H1 (cell line): Measurements from ENCODE around the gene ZNF639. TPM values are rescaled to one million over a fixed set of nuclear protein-coding genes. Genes with fewer than 3 reads are reported as not detected.

Experiments used
- CTCF ChIA-PET: fragments of 300-600 bp; sonication (Branson Sonifier 250); formaldehyde crosslinking; loops from one replicate; lab custom pipeline; 2021; ENCODE audit not compliant: partially characterized antibody; lab: Charles Lee
- POLR2A ChIA-PET: fragments of 300-600 bp; sonication (Branson Sonifier 250); formaldehyde crosslinking; loops from one replicate; lab custom pipeline; 2021; ENCODE audit warnings: inconsistent platforms; ENCODE audit not compliant: partially characterized antibody; lab: Charles Lee
- DNase-seq, 2 experiments: peaks; one replicate each; pipeline versions ENCODE4 v3.0.0 to v3.0.0-alpha.2; 2010 to 2022; ENCODE audit warnings: low spot score in 2 of 2, low read depth in 1 of 2, mixed read lengths in 1 of 2
- FAIRE-seq: peaks from 2 replicates; lab custom pipeline; 2011; peaks lifted over from hg19 to GRCh38; lab: Jason Lieb, UNC
- H2AFZ ChIP-seq: 2 replicates; pipeline ENCODE4 v1.8.1; 2012; ENCODE audit warnings: low read length, inconsistent platforms
- H2AK5ac ChIP-seq: 2 replicates; pipeline ENCODE4 v1.6.1; 2013; ENCODE audit warnings: low read depth, low read length
- H2BK120ac ChIP-seq: replicated peaks from 2 replicates; pipeline ENCODE3; 2013; ENCODE audit warnings: low read depth, low read length, inconsistent platforms
- H2BK12ac ChIP-seq: 2 replicates; pipeline ENCODE4 v1.6.1; 2013; ENCODE audit warnings: low read depth, low read length
- H2BK15ac ChIP-seq: 2 replicates; pipeline ENCODE4 v1.6.1; 2013; ENCODE audit warnings: low read length
- H2BK20ac ChIP-seq: 2 replicates; pipeline ENCODE4 v1.6.1; 2013; ENCODE audit warnings: low read length
- H2BK5ac ChIP-seq: 2 replicates; pipeline ENCODE4 v1.6.1; 2013; ENCODE audit warnings: low read depth, low read length
- H3K14ac ChIP-seq: 2 replicates; pipeline ENCODE4 v1.6.1; 2013; ENCODE audit warnings: inconsistent platforms; ENCODE audit not compliant: insufficient read length
- H3K18ac ChIP-seq: 2 replicates; pipeline ENCODE4 v1.6.1; 2013; ENCODE audit warnings: low read length; ENCODE audit errors: extremely low read depth
- H3K23ac ChIP-seq: 2 replicates; pipeline ENCODE4 v1.6.1; 2013; ENCODE audit warnings: inconsistent platforms; ENCODE audit not compliant: insufficient read length
- H3K23me2 ChIP-seq: 2 replicates; pipeline ENCODE4 v1.6.1; 2013; ENCODE audit warnings: low read depth, low read length
- H3K27ac ChIP-seq: 2 replicates; pipeline ENCODE4 v1.6.1; 2011; ENCODE audit warnings: low read depth, low read length, inconsistent platforms
- H3K27me3 ChIP-seq, 4 experiments: replicated peaks in 1 of 4; 1 replicate in 1 of 4; 2 replicates in 3 of 4; pipeline versions ENCODE4 v1.6.1 to v1.8.1; 2011 to 2013; ENCODE audit warnings: low read length in 3 of 4, mild to moderate bottlenecking in 3 of 4, inconsistent platforms in 2 of 4, mixed read lengths in 2 of 4, moderate library complexity in 1 of 4; ENCODE audit not compliant: control insufficient read depth in 3 of 4, insufficient read depth in 3 of 4; ENCODE audit errors: extremely low read depth in 1 of 4
- H3K36me3 ChIP-seq, 4 experiments: 2 replicates each; pipeline versions ENCODE4 v1.6.1 to v1.8.1; 2011 to 2013; ENCODE audit warnings: mild to moderate bottlenecking in 4 of 4, low read length in 3 of 4, moderate library complexity in 2 of 4, control low read depth in 1 of 4, inconsistent platforms in 1 of 4; ENCODE audit not compliant: insufficient read depth in 4 of 4, control insufficient read depth in 2 of 4
- H3K4ac ChIP-seq: replicated peaks from 2 replicates; pipeline ENCODE3; 2013; ENCODE audit warnings: low read length, low read depth, mixed read lengths, inconsistent platforms; ENCODE audit not compliant: insufficient read length
- H3K4me1 ChIP-seq, 4 experiments: replicated peaks in 1 of 4; 1 replicate in 1 of 4; 2 replicates in 3 of 4; pipeline versions ENCODE4 v1.6.1 to v1.8.1; 2011 to 2013; ENCODE audit warnings: low read length in 3 of 4, inconsistent platforms in 2 of 4, mixed read lengths in 1 of 4; ENCODE audit not compliant: insufficient read depth in 4 of 4, control insufficient read depth in 3 of 4
- H3K4me2 ChIP-seq, 2 experiments: 2 replicates each; pipeline versions ENCODE4 v1.6.1 to v1.8.1; 2011 to 2013; ENCODE audit warnings: low read depth in 2 of 2, low read length in 2 of 2, control low read depth in 1 of 2, inconsistent platforms in 1 of 2, mild to moderate bottlenecking in 1 of 2; ENCODE audit not compliant: insufficient read depth in 1 of 2
- H3K4me3 ChIP-seq, 4 experiments: fragments of 200-600, 300-600 bp in 1 of 4; sonication (generic), shearing (Covaris generic), sonication (Bioruptor Twin) in 1 of 4; 2 replicates each; pipeline versions ENCODE4 v1.5.1 to v1.8.1; 2011 to 2016; ENCODE audit warnings: low read length in 4 of 4, low read depth in 3 of 4, control low read depth in 2 of 4, inconsistent platforms in 2 of 4, mild to moderate bottlenecking in 2 of 4, mixed read lengths in 1 of 4, moderate library complexity in 1 of 4; ENCODE audit not compliant: insufficient read depth in 2 of 4; ENCODE audit errors: extremely low read depth in 1 of 4
- H3K56ac ChIP-seq: replicated peaks from 2 replicates; pipeline ENCODE3; 2013; ENCODE audit warnings: low read depth, mild to moderate bottlenecking, mixed read lengths, low read length, inconsistent platforms; ENCODE audit not compliant: insufficient read length
- H3K79me1 ChIP-seq: 2 replicates; pipeline ENCODE4 v1.6.1; 2013; ENCODE audit warnings: low read depth, low read length, control low read depth
- H3K79me2 ChIP-seq, 2 experiments: 2 replicates each; pipeline versions ENCODE4 v1.6.1 to v1.8.1; 2012 to 2013; ENCODE audit warnings: low read length in 2 of 2, mild to moderate bottlenecking in 2 of 2, inconsistent platforms in 1 of 2; ENCODE audit not compliant: insufficient read depth in 2 of 2, control insufficient read depth in 1 of 2
- H3K9ac ChIP-seq, 4 experiments: replicated peaks in 1 of 4; 1 replicate in 1 of 4; 2 replicates in 3 of 4; pipeline versions ENCODE4 v1.6.1 to v1.8.1; 2011 to 2013; ENCODE audit warnings: low read depth in 3 of 4, low read length in 3 of 4, control low read depth in 2 of 4, mild to moderate bottlenecking in 2 of 4, moderate library complexity in 2 of 4, inconsistent platforms in 1 of 4; ENCODE audit errors: extremely low read depth in 1 of 4
- H3K9me3 ChIP-seq, 2 experiments: 2 replicates each; pipeline versions ENCODE4 v1.6.1 to v1.8.1; 2012 to 2013; ENCODE audit warnings: mild to moderate bottlenecking in 2 of 2, moderate library complexity in 2 of 2, control low read depth in 1 of 2, inconsistent platforms in 1 of 2, low read depth in 1 of 2, low read length in 1 of 2, mixed read lengths in 1 of 2; ENCODE audit not compliant: insufficient read depth in 2 of 2
- H4K20me1 ChIP-seq, 2 experiments: replicated peaks in 1 of 2; 2 replicates each; pipeline versions ENCODE3 to v1.8.1; 2011 to 2013; ENCODE audit warnings: inconsistent platforms in 2 of 2, low read length in 2 of 2, mild to moderate bottlenecking in 1 of 2; ENCODE audit not compliant: insufficient read depth in 2 of 2, control insufficient read depth in 1 of 2
- H4K5ac ChIP-seq: 2 replicates; pipeline ENCODE4 v1.6.1; 2013; ENCODE audit warnings: low read length, low read depth, mixed read lengths, inconsistent platforms; ENCODE audit not compliant: insufficient read length
- H4K8ac ChIP-seq: 2 replicates; pipeline ENCODE4 v1.8.0; 2013; ENCODE audit warnings: mild to moderate bottlenecking, moderate library complexity, low read length, inconsistent platforms; ENCODE audit not compliant: insufficient read depth; ENCODE audit errors: extremely low read depth
- H4K91ac ChIP-seq: replicated peaks from 2 replicates; pipeline ENCODE3; 2013; ENCODE audit warnings: low read length, mixed read lengths, inconsistent platforms; ENCODE audit not compliant: insufficient read length
- CBX8 ChIP-seq: fragments of 300-800, 300-1000 bp; sonication (generic); IDR thresholded peaks from 2 replicates; pipeline ENCODE4 v1.7.1; 2016; ENCODE audit warnings: low read depth, low read length, borderline replicate concordance
- NRF1 ChIP-seq: IDR thresholded peaks from 2 replicates; pipeline ENCODE4 v1.6.1; 2011; ENCODE audit warnings: mild to moderate bottlenecking, low read depth, low read length, improper control_type of control experiment
- RAD21 ChIP-seq, 2 experiments: IDR thresholded peaks in 1 of 2; conservative IDR thresholded peaks in 1 of 2; 2 replicates each; pipeline ENCODE4 v1.6.1; 2011; ENCODE audit warnings: low read depth in 2 of 2, low read length in 2 of 2, improper control_type of control experiment in 1 of 2, inconsistent platforms in 1 of 2, mild to moderate bottlenecking in 1 of 2, moderate library complexity in 1 of 2
- SP2 ChIP-seq: IDR thresholded peaks from 2 replicates; pipeline ENCODE4 v1.6.1; 2012; ENCODE audit warnings: mild to moderate bottlenecking, low read length, inconsistent platforms
- SP4 ChIP-seq: IDR thresholded peaks from 2 replicates; pipeline ENCODE4 v1.6.1; 2012; ENCODE audit warnings: low read length, inconsistent platforms
- TAF7 ChIP-seq: optimal IDR thresholded peaks from 2 replicates; pipeline ENCODE3; 2011; ENCODE audit warnings: low read depth, mild to moderate bottlenecking, inconsistent platforms, low read length, moderate library complexity, borderline replicate concordance
- TEAD4 ChIP-seq: IDR thresholded peaks from 2 replicates; pipeline ENCODE4 v1.6.1; 2012; ENCODE audit warnings: low read depth, low read length, inconsistent platforms, mixed read lengths
- YY1 ChIP-seq: IDR thresholded peaks from 2 replicates; pipeline ENCODE4 v1.6.1; 2011; ENCODE audit warnings: low read depth, mild to moderate bottlenecking, low read length
- WGBS, 2 experiments: shearing (Covaris generic) in 1 of 2; methylation state at CpG; one replicate each; pipeline versions ENCODE4 v1.1.6 to v1.1.7; 2013 to 2015; ENCODE audit warnings: low lambda C conversion rate in 2 of 2, mixed read lengths in 2 of 2, inconsistent platforms in 1 of 2, low coverage in 1 of 2, missing lambda C conversion rate in 1 of 2; ENCODE audit not compliant: insufficient replicate concordance in 2 of 2, insufficient coverage in 1 of 2, insufficient read length in 1 of 2; ENCODE audit errors: extremely low coverage in 1 of 2, missing lambda C conversion rate in 1 of 2; 5-methylcytosine and 5-hydroxymethylcytosine counted together
- polyA plus RNA-seq, 7 experiments: library from polyadenylated mRNA; depleted of rRNA in 3 of 7; stranded (reverse) in 5 of 7; unstranded in 2 of 7; fragments of >200 nt in 5 of 7; fragments of 200-250 nt in 2 of 7; gene quantifications; 1 replicate in 5 of 7; 2 replicates in 1 of 7; 4 replicates in 1 of 7; pipeline versions ENCODE4 v1.2.1 to v1.2.3, GENCODE V29; 2011 to 2013; ENCODE audit warnings: missing spikeins in 2 of 7, mixed read lengths in 2 of 7
- total RNA-seq: library from RNA; stranded (reverse); fragmentation: NEBNext Ultra II Directional; extraction: Animal tissue kit (Norgen Biotek cat#: 25700); gene quantifications from 2 replicates; pipeline ENCODE4 v1.2.1, GENCODE V29; 2021

Gene ZNF639
- total and polyA plus RNA-seq, 2 of the 8 experiments (the other 6 are each of a cell fraction or from before 2014, with no cell fraction given), result 9.1 to 41.4 TPM

DNA sequence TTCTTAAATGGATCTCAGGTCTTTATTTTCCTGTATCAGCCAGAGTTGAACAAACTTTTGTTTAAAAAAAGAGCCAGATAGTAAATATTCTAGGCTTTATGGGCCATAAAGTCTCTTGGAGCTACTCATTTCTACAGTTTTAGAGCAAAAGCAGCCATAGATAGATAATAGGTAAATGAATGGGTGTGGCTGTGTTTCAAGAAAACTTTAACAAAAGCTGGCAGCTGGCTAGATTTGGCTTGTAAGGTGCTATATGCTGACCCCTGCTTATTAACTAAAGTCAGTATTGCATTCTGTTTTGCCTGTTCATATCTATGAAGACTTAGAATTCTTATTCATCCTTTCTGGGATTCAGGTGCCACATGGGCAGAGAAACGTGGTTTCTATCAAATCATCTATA is 53.6 kb downstream of the ZNF639 start:
- POLR2A ChIA-PET, result no interaction called here

More for the DNA sequence above, 53.6 kb downstream of the ZNF639 start:
- Histone ChIP-seq H3K4me2 (no peak overlapping the region), H3K23me2 (no peaks in the 10 kb centered on the region), H3K14ac (no peak overlapping the region), H4K20me1 (no peaks in the 10 kb centered on the region), H3K18ac (no peak overlapping the region), H3K79me2 (no peaks in the 10 kb centered on the region), H3K4me1 (no peaks in the 10 kb centered on the region), H2AFZ (no peak overlapping the region), H3K56ac (no peak overlapping the region), H3K4ac (no peak overlapping the region), H2BK15ac (no peak overlapping the region), H3K36me3 (peaks cover 8 to 41% (median 20%) of the 10 kb centered on the region in 4 experiments), H3K9ac (no peak overlapping the region), H2BK12ac (no peak overlapping the region), H4K8ac (no peak overlapping the region), H4K5ac (no peak overlapping the region), H3K9me3 (no peaks in the 10 kb centered on the region), H4K91ac (no peak overlapping the region), H3K4me3 (no peak overlapping the region), H3K27me3 (no peaks in the 10 kb centered on the region), H2BK20ac (no peak overlapping the region), H3K23ac (no peak overlapping the region), H2BK120ac (no peak overlapping the region), H2BK5ac (no peak overlapping the region), H3K27ac (no peak overlapping the region), H3K79me1 (no peaks in the 10 kb centered on the region), H2AK5ac (no peak overlapping the region)
- CTCF ChIA-PET, result interaction anchor here (0.6 to 1.2 kb wide), 2 partner anchors 159 to 757 kb away, joined by 3 read pairs; no protein-coding TSS in a partner anchor
- no peak for TF ChIP-seq TEAD4
- no peak for TF ChIP-seq RAD21 (IDR thresholded peaks at IDR 0.05 in 1 of 2, conservative IDR thresholded peaks at IDR 0.05 in 1 of 2; ENCODE audit: low read depth in 2 of 2, low read length in 2 of 2)
- no peak for TF ChIP-seq YY1
- TF ChIP-seq SP2, result no peak
- no peak for TF ChIP-seq NRF1
- no peak for TF ChIP-seq SP4
- no peak for TF ChIP-seq TAF7
- TF ChIP-seq CBX8, result no peak
- 86% methylated on average over 1 of the region's 1 CpG; no CpG with 5 or more reads in 1 of the 2 experiments for WGBS, 2 experiments
- no peak for DNase-seq
- no peak for FAIRE-seq
